Endothelial cell of umbilical vein (primary cell): ENCODE results near the gene CFP. TPM values are rescaled to one million over a fixed set of nuclear protein-coding genes. Genes with fewer than 3 reads are reported as not detected.

ENCODE experiments used
- BruUV-seq: library from RNA; stranded (reverse); fragments of 400-500 nt; replicated peaks from 2 replicates; lab custom pipeline; 2021; lab: Mats Ljungman, UMichigan
- CTCF ChIA-PET: fragments of 300-600, 350-600 bp; sonication (Branson Sonifier 250); formaldehyde crosslinking; loops from one replicate; lab custom pipeline; 2021; ENCODE audit warnings: antibody characterized with exemption, inconsistent platforms; lab: Charles Lee
- POLR2A ChIA-PET: fragments of 300-600, 350-600 bp; sonication (Branson Sonifier 250); formaldehyde crosslinking; loops from one replicate; lab custom pipeline; 2021; ENCODE audit warnings: antibody characterized with exemption, inconsistent platforms; lab: Charles Lee
- DNase-seq: peaks from one replicate; pipeline ENCODE4 v3.0.0-alpha.2; 2011; ENCODE audit warnings: low read depth, low spot score
- FAIRE-seq: peaks from 2 replicates; lab custom pipeline; 2011; peaks lifted over from hg19 to GRCh38; lab: Jason Lieb, UNC
- H2AFZ ChIP-seq: 2 replicates; pipeline ENCODE4 v1.6.0; 2012; ENCODE audit warnings: low read depth, low read length, control low read depth, inconsistent platforms
- H3K27ac ChIP-seq: 2 replicates; pipeline ENCODE4 v1.5.1; 2011; ENCODE audit warnings: low read depth, mild to moderate bottlenecking, control low read depth, low read length, moderate library complexity; ENCODE audit not compliant: insufficient read depth
- H3K27me3 ChIP-seq, 2 experiments: 2 replicates each; pipeline versions ENCODE4 v1.6.0 to v1.6.1; 2011; ENCODE audit warnings: low read length in 2 of 2, mixed read lengths in 1 of 2; ENCODE audit not compliant: control insufficient read depth in 2 of 2, insufficient read depth in 2 of 2
- H3K36me3 ChIP-seq, 2 experiments: 2 replicates in 1 of 2; 3 replicates in 1 of 2; pipeline ENCODE4 v1.5.1; 2011; ENCODE audit warnings: low read length in 2 of 2, mild to moderate bottlenecking in 1 of 2, moderate library complexity in 1 of 2; ENCODE audit not compliant: control insufficient read depth in 2 of 2, insufficient read depth in 2 of 2; ENCODE audit errors: extremely low read depth in 1 of 2
- H3K4me1 ChIP-seq: 3 replicates; pipeline ENCODE4 v1.5.1; 2011; ENCODE audit warnings: mild to moderate bottlenecking, low read length; ENCODE audit not compliant: control insufficient read depth, insufficient read depth; ENCODE audit errors: extremely low read depth
- H3K4me2 ChIP-seq: 2 replicates; pipeline ENCODE4 v1.6.1; 2011; ENCODE audit warnings: low read length, control low read depth, mixed read lengths; ENCODE audit not compliant: insufficient read depth
- H3K4me3 ChIP-seq, 3 experiments: fragments of 200-600 bp in 1 of 3; sonication (generic), shearing (Covaris generic) in 1 of 3; replicated peaks in 1 of 3; 2 replicates each; pipeline ENCODE4 v1.5.1; 2011 to 2016; ENCODE audit warnings: control low read depth in 3 of 3, low read length in 3 of 3, mild to moderate bottlenecking in 2 of 3, inconsistent platforms in 1 of 3, low read depth in 1 of 3, moderate library complexity in 1 of 3; ENCODE audit not compliant: insufficient read depth in 1 of 3
- H3K79me2 ChIP-seq: 2 replicates; pipeline ENCODE4 v1.6.0; 2012; ENCODE audit warnings: low read length, inconsistent platforms; ENCODE audit not compliant: control insufficient read depth, insufficient read depth
- H3K9ac ChIP-seq: replicated peaks from 2 replicates; pipeline ENCODE3; 2011; ENCODE audit warnings: low read length, control low read depth; ENCODE audit not compliant: insufficient read depth; ENCODE audit errors: extremely low read depth
- H3K9me1 ChIP-seq: replicated peaks from 3 replicates; pipeline ENCODE4 v1.6.0; 2011; ENCODE audit warnings: mild to moderate bottlenecking, low read length; ENCODE audit not compliant: control insufficient read depth, insufficient read depth; ENCODE audit errors: extremely low read depth
- H3K9me3 ChIP-seq: replicated peaks from 2 replicates; pipeline ENCODE4 v1.5.1; 2012; ENCODE audit warnings: low read length, inconsistent platforms; ENCODE audit not compliant: control insufficient read depth, insufficient read depth
- H4K20me1 ChIP-seq: replicated peaks from 2 replicates; pipeline ENCODE3; 2011; ENCODE audit warnings: mild to moderate bottlenecking, low read length; ENCODE audit not compliant: control insufficient read depth, insufficient read depth; ENCODE audit errors: extremely low read depth
- FOS ChIP-seq: IDR thresholded peaks from 2 replicates; pipeline ENCODE4 v1.6.1; 2011; ENCODE audit warnings: mild to moderate bottlenecking, low read length, moderate library complexity, borderline replicate concordance; ENCODE audit not compliant: insufficient read depth
- GATA2 ChIP-seq: IDR thresholded peaks from 2 replicates; pipeline ENCODE4 v1.7.0; 2011; ENCODE audit warnings: low read depth, mild to moderate bottlenecking, moderate library complexity, mixed read lengths, low read length; ENCODE audit not compliant: insufficient read length, insufficient read depth
- MYC ChIP-seq: IDR thresholded peaks from one replicate; pipeline ENCODE4 v1.6.1; 2011; ENCODE audit warnings: mild to moderate bottlenecking, low read depth, low read length
- POLR2A ChIP-seq: IDR thresholded peaks from 2 replicates; pipeline ENCODE4 v1.6.1; 2012; ENCODE audit warnings: low read depth, mild to moderate bottlenecking, control low read depth, low read length
- dilution Hi-C: fragments of 300-500 bp; cut with MboI; formaldehyde crosslinking; loops from one replicate; pipeline ENCODE4 v1.15.0; 2019; ENCODE audit warnings: low sequenced_read_pairs; ENCODE audit not compliant: extremely low pct_ligation_motif_present
- intact Hi-C: fragments of 100-400 bp; cut with micrococcal nuclease; formaldehyde crosslinking; loops from one replicate; pipeline ENCODE4 v1.10.0; 2022
- polyA plus RNA-seq, 4 experiments: library from polyadenylated mRNA; depleted of rRNA in 3 of 4; stranded (reverse) in 3 of 4; unstranded in 1 of 4; fragments of >200 nt; gene quantifications; 2 replicates each; pipeline versions ENCODE4 v1.2.1 to v1.2.3, GENCODE V29; 2011 to 2012; ENCODE audit warnings: missing spikeins in 1 of 4
- total RNA-seq: library from RNA; stranded (reverse); gene quantifications from 2 replicates; pipeline ENCODE4 v1.2.3, GENCODE V29; 2021

CFP gene
- total and polyA plus RNA-seq, 2 donors (not counting 3 experiments of a cell fraction or from before 2014, with no cell fraction given): 0.69 to 1.00 TPM

GRCh38 chrX:47610511-47610910 lies 19.2 kb downstream of the CFP start:
- Histone ChIP-seq H3K4me3 (no peak overlapping the region), H3K27ac (no peak overlapping the region), H3K36me3 (no peaks in the 10 kb centered on the region), H3K79me2 (no peaks in the 10 kb centered on the region), H3K4me2 (no peak overlapping the region), H2AFZ (no peak overlapping the region), H3K9me3 (no peaks in the 10 kb centered on the region), H3K9ac (no peak overlapping the region), H4K20me1 (no peaks in the 10 kb centered on the region), H3K9me1 (no peaks in the 10 kb centered on the region), H3K4me1 (no peaks in the 10 kb centered on the region), H3K27me3 (peaks cover 0 to under 1% of the 10 kb centered on the region in 2 experiments)
- BruUV-seq: no TSS peak
- POLR2A ChIA-PET: no interaction called here
- intact Hi-C loops (no loop called here), dilution Hi-C loops (no loop called here)
- CTCF ChIA-PET: no interaction called here
- DNase-seq: no peak
- no peak for TF ChIP-seq MYC
- FAIRE-seq: no peak

GRCh38 chrX:47608130-47608810 lies 21.5 kb downstream of the CFP start:
- ChIA-PET POLR2A (no interaction called here), CTCF (no interaction called here)
- no peak for TF ChIP-seq GATA2
- TF ChIP-seq FOS: no peak
- TF ChIP-seq POLR2A: no peak
- FAIRE-seq (no peak), DNase-seq (no peak)
- Histone ChIP-seq H3K27ac (no peak overlapping the region), H3K4me1 (no peaks in the 10 kb centered on the region), H3K4me2 (no peak overlapping the region), H3K9me3 (no peaks in the 10 kb centered on the region), H3K27me3 (peaks cover 0 to 5% of the 10 kb centered on the region in 2 experiments), H3K36me3 (no peaks in the 10 kb centered on the region), H3K9me1 (no peaks in the 10 kb centered on the region), H3K4me3 (no peak overlapping the region), H4K20me1 (no peaks in the 10 kb centered on the region), H3K9ac (no peak overlapping the region), H2AFZ (no peak overlapping the region), H3K79me2 (no peaks in the 10 kb centered on the region)
- intact Hi-C loops: no loop called here
- BruUV-seq: no TSS peak
- dilution Hi-C loops: no loop called here
